Eye (tissue), 1 donor: ENCODE data around the gene CLDN10.
A peak's percentile ranks its signal among the peaks of the same experiment; 100 is the strongest.

ENCODE experiments used
- DNase-seq: peaks from one replicate; pipeline ENCODE4 v3.0.0-alpha.2; 2015

The CLDN10 gene

GRCh38 chr13:95603887-95604555 lies 51.5 kb downstream of the CLDN10 start:
- no peak for DNase-seq

- DNase-seq = no peak
Observed at GRCh38 chr13:95604556-95604915, 52.0 kb downstream of the CLDN10 start.

- DNase-seq = no peak
Observed at GRCh38 chr13:95605448-95606125, 53.1 kb downstream of the CLDN10 start.

GRCh38 chr13:95607366-95607765 lies 54.8 kb downstream of the CLDN10 start:
- no peak for DNase-seq

- DNase-seq = no peak
Observed at GRCh38 chr13:95608640-95609323, 56.3 kb downstream of the CLDN10 start.

GRCh38 chr13:95614641-95615245 lies 62.2 kb downstream of the CLDN10 start:
- no peak for DNase-seq

- no peak for DNase-seq
Observed at GRCh38 chr13:95615539-95615938, 63.0 kb downstream of the CLDN10 start.

- DNase-seq = no peak
Observed at GRCh38 chr13:95620030-95620824, 67.7 kb downstream of the CLDN10 start.

GRCh38 chr13:95620825-95621498 lies 68.4 kb downstream of the CLDN10 start:
- no peak for DNase-seq

- no peak for DNase-seq
Observed at GRCh38 chr13:95623141-95623540, 70.6 kb downstream of the CLDN10 start.

- DNase-seq = peak; percentile 79
Observed at GRCh38 chr13:95624020-95624419, 71.5 kb downstream of the CLDN10 start.

GRCh38 chr13:95626768-95627167 lies 74.2 kb downstream of the CLDN10 start:
- no peak for DNase-seq

- no peak for DNase-seq
Observed at GRCh38 chr13:95627590-95627989, 75.1 kb downstream of the CLDN10 start.

- DNase-seq = no peak
Observed at GRCh38 chr13:95628488-95628887, 76.0 kb downstream of the CLDN10 start.

- DNase-seq = no peak
Observed at GRCh38 chr13:95629071-95629470, 76.6 kb downstream of the CLDN10 start.
